ENCODE measurements around the gene AP5Z1. TPM values are rescaled to one million over a fixed set of nuclear protein-coding genes. Genes with fewer than 3 reads are reported as not detected.
A peak's percentile ranks its signal among the peaks of the same experiment; 100 is the strongest.

AP5Z1 gene, protein sequence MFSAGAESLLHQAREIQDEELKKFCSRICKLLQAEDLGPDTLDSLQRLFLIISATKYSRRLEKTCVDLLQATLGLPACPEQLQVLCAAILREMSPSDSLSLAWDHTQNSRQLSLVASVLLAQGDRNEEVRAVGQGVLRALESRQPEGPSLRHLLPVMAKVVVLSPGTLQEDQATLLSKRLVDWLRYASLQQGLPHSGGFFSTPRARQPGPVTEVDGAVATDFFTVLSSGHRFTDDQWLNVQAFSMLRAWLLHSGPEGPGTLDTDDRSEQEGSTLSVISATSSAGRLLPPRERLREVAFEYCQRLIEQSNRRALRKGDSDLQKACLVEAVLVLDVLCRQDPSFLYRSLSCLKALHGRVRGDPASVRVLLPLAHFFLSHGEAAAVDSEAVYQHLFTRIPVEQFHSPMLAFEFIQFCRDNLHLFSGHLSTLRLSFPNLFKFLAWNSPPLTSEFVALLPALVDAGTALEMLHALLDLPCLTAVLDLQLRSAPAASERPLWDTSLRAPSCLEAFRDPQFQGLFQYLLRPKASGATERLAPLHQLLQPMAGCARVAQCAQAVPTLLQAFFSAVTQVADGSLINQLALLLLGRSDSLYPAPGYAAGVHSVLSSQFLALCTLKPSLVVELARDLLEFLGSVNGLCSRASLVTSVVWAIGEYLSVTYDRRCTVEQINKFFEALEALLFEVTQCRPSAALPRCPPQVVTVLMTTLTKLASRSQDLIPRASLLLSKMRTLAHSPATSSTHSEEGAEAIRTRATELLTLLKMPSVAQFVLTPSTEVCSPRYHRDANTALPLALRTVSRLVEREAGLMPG
- 37.2 and 40.0 TPM in 2 replicates for total RNA-seq (2014; rRNA removed; shearing (Covaris generic))

DNA sequence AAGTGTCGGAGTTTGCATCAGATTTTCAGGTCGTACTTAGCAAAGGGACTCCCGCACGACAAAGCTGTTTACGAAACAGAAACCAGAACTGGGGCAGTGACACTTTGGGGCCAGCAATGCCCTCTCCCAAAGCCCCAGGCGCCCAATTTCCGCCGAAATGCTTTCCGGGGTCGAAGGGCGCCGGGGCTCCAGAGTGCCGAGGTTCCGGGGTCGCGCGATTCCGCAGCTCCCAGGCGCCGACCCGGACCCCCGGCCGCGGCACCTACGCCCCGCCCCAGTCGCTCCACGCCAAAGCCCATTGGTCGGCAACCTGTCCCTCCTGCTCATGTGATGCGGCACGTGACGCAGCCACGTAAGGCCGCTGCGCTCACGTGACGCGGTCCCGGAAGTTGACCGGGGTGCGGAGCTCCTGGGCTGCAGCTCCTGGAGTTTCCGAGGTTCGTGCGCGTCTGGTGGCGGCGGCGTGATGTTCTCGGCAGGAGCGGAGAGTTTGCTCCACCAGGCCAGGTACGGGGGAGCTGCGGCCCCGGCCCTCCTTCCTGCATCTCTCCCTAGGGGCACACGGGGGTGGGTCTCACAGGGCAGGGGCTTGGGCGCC is at the start of gene AP5Z1:
AP5Z1 (plus strand) TSS at position 374 of the 598 bp plus-strand sequence; CDS start at position 467, 93 bp downstream.
- peak; percentile 99 for DNase-seq (ENCODE audit: low read depth)

DNA sequence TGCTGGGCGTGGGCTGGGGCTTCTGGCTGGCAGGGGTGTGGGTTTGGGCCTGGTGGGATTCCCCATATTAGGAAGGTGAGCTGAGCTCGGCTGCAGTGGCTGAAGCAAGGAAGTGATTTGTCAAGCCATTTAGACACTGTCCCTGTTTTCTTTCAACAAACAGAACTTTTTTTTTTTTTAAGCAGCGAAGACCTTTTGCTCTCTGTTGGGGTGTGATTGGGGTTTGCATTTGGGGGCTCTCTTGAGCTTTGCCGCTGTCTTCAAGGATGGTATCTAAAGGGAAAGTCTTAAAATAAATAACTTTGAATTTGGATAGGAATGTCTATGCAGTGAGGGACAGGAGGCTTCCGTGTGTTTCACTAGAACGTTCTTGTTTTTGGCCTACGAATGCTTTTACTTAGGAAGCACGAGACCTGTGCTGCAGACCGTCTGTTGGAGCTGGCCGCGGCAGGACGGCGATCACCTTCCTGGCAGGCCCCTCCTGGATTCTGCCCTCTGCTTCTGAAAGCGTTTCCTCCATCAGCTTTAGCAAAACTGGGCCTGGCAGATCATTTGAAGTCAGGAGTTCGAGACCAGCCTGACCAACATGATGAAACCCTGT is 49.5 kb upstream of the AP5Z1 start:
- DNase-seq (ENCODE audit: low read depth): no peak

DNA sequence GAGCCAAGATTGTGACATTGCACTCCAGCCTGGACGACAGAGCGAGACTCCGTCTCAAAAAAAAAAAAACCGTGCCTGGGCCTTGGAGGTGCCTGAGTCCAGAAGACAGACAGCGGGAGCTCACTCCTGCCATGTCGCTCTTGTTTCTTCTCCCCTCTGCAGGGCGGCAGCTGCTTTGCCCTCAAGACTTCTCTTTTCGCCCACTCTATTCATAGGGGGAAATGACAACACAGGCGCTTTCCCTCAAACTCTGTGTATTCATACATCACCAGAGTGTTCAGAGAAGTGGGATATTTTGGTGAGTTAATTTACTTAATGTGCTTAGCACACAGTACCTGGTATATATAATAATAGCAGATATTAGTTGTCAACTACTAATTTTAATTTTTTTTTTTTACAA is 48.9 kb upstream of the AP5Z1 start:
- DNase-seq (ENCODE audit: low read depth): no peak

DNA sequence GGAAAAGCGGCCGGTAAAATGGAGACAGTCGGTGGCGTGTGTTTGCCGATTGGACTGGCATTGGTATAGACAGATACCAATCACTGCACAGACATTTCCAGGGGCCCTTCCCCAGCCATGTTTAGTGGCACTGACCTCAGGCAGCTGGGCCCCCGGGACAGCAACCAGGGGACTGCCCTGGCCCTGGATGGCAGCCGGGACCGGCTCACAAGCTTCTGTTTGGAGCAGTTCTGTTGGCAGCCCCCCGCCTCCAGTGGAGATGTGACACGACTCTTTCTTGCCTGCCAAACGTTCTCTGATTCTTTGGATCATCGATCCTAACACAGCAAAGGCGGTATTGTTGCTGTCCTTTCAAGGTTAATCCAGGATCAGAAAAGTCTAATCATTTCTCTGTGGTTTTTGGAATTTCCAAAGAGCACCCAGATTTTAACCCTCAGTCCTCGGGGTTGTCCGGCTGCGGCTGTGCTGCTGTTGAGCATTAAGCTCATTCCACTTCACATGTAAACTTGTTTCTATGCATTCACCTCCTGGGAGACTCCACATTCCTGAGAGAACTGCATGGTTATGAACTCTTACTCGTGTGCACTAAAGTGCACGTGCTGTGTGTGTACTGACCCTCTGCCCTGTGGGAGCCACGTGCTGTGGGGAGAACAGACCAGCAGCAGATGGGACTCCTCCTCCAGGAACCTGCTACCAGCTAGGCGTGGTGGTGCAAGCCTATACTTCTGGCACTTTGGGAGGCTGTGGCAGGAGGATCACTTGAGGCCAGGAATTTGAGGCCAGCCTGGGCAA is 47.3 kb upstream of the AP5Z1 start:
- DNase-seq (ENCODE audit: low read depth): no peak

DNA sequence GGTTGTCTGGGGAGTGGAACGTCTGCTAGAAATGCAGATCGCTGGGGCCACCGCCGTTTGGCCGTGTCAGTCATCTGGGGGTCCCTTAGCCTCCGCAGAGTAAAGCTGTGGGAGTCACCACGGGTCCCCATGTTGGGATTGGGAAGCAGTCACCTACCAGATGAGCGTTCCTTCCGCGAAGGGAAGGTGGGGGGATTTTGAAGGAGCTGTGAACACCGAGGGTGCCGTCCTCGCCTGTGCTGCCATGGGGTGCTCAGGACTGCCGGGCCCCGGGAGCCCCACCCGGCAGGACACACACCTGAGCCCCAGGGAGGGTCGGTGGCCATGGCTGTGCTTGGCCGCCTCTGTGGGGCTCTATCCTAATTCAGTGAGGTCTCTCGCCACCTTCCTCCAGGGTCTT is 46.2 kb upstream of the AP5Z1 start:
- no peak for DNase-seq (ENCODE audit: low read depth)

DNA sequence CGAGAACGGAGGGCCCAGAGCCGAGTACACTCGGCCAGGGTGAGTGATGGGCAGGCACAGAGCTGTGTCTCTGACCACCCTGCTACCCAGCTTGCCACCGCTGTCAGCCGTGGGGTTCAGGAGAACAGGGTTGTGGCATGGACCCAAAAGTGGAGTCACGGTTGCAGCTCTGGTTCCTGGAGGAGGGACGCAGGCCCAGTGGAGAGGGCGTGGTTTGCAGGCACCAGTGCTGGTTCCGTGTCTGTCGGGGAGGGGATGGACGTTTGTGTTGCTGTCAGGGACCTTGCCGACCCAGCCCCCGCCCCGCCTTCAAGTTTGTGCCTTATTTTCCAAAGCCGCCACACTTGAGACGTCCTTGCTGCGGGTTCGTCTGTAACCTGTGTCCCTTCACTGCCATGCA is 45.1 kb upstream of the AP5Z1 start:
- no peak for DNase-seq (ENCODE audit: low read depth)

DNA sequence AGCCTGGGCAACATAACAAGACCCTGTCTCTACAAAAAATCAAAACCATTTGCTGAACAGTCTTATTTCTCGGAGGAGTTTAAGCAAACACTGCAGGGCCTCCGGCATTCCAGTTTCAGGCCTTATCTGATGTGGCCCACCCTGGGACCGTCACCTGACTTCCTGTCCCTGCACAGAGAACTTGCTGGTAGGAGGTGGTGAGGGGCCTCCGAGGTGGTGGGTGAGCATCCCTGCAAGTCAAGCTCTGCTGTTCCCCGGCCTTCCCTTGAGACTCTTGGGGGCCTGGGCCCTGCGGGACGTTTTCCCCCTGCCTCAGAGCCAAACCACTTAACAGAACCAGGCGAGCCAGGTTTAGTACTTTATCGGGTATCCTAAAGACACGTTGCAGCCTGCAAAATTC is 44.5 kb upstream of the AP5Z1 start:
- no peak for DNase-seq (ENCODE audit: low read depth)

DNA sequence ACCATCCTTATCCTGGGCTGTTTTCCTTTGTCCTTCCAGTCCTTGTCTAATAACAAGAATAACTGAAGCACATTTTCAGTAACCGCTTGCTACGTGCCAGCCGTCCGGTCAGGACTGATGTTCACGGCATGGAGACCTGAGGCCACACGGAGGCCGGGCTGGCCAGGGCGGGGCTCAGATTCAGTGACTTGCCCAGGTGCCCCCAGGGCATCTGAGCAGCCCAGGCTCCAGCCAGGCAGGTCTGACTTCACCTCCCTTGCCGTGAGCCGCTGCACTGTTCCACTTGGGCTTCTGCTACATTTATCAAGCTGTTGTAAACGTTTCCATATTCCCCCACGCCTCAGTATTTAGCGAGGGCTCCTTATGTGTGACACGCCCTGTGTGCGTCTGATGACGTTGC is 43.6 kb upstream of the AP5Z1 start:
- no peak for DNase-seq (ENCODE audit: low read depth)

DNA sequence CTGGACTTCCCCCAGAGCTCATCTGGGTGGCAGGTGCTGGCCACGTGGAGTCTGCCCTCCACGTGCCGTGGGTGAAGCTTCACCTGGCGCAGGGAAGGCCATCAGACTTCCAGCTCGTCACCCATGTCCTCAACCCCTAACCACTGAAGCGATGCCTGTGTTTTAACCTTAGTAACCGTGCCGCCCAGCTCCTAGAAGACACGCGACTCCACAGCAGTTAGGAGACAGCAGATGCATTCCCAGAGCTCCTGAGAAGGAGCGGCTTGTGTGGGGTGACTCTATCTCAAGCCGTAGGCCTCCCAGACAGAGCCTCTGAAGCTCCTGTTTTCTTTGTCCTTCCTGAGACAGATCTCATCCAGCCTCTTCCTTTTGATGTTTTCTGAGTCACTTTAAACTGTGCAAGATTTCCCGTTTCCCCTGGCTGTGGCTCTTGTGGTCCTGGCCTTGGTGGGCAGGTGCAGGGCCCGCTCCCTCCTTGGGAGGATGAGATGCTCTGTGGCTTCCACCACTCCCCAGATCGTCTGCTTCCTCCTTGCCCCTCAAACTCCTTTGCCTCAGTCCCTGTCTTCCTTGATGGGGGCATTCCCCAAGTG is 41.4 kb upstream of the AP5Z1 start:
- DNase-seq (ENCODE audit: low read depth): no peak

DNA sequence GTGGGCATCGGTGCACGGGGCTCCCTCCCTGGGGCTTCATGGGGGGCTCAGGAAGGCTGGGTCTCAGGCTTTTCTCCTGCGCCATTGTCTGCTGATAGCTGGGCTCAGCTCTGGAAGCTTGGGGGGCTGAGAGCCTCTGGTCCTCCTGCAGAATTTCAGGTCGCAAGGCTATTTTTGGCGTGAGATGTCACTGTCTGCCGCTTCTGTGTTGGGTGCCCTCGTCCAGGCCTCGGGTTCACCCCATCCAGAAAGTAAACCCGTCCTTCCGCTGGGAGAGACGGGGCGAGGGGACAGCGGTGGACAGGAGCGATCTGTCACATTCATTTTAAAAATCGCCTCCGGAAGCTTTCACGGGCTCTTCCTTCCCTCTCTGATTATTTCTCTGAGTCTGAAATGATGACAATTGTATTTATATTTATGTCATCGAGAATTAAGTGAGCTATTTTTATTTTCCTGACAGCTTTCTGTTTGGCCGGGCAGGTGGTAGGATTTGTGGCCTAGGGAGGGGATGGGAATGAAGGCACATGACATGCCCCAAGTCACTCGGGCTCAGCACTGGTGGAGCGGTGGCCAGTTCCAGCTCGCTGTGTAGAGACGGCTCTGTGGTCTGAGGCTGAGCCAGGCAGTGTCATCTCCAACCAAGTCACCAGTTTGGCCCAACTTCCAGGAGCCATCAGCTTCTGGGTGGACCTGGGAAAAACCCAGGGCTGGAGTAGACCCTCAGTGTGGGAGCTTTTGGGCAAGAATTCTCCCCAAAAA is 40.7 kb upstream of the AP5Z1 start:
- DNase-seq (ENCODE audit: low read depth): no peak

DNA sequence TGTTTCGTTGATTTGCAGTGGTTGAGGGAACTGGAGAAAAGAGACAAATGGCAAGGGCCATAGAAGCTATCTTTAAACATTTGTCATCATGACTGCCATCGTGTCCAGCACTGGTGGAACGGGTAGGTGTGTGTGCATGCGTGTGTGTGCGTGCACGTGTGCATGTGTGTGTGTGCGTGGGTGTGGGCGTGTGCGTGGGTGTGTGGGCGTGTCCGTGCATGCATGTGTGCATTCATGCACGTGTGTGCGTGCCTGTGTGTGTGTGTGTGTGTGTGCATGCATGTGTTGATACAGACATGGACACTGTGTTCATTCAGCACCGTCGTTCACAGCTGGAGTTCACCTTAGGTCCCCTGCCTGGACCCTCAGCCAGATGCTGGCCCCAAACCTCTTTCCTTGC is 38.1 kb upstream of the AP5Z1 start:
- no peak for DNase-seq (ENCODE audit: low read depth)

DNA sequence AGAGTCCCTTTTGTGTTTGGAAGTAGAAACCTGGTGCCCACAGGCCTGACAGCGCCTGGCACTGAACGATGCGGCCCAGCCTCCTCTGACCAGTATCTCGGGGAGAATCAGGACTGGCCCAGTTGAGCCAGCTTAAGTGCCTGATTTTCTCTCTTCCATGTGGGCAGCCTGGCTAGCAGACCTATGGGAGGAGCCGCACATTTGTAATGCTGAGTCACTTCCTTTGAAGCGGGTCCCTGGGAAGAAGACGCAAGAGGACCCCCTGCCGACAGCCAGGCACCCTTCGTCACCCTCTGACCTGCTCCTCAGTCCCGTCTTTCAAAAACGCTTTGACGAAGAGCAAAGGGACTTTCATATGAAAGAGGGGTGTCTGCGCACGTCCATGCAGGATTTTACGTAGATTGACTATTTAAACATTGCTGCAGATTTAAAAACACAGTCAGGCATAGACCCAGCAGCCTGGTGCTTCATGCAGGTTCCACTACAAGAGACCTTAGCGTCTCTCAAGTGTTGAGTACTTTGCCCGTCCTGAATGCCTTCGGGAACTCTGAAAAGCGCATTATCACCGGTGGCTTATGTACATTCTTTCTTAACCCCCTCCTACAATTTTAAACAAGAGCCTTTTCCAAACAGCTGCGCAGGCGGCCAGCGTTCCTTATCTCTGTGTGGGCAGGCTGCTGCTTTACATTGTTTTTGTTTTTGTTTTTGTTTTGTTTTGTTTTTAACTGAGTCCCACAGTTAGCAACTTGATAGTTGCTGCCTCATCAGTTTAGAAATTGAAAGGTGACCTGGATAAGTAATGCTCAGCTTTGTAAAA is 36.5 kb upstream of the AP5Z1 start:
- DNase-seq (ENCODE audit: low read depth): peak; percentile 95

DNA sequence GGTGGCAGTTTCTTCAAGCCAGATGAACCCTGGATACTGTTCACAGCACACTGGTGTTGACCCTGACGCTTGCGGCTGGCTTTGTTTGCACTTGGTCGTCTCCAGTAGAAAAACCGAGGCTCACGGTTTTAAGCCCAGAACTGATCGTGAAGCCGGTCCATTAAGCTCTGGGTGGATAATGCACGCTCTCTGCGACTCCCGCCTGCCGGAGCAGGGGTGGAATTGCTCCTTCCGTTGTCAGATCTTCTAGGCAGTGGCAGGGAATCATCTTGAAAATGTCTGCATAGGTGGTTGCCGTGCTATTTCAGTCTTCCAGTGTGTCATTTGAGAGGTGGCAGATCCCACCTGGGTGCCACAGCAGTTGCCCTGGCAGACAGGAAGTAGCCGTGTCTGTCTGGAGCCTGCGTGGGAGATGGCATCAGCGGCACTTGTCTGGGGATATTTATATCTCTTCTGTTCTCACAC is 35.9 kb upstream of the AP5Z1 start:
- no peak for DNase-seq (ENCODE audit: low read depth)

DNA sequence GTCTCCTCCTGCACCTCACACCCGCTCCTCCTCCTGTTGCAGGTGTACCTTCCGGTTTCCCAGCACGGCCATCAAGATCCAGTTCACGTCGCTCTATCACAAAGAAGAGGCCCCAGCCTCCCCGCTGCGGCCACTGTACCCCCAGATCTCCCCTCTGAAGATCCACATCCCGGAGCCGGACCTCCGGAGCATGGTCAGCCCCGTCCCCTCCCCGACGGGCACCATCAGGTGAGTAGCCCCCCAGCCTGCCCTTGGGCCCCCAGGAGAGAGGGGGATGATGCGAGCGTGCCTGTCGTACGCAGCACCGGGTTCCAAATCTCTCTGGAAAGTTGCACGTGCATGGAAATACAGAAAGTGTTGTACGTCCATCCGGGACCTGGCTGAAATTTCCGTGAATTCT is 34.6 kb upstream of the AP5Z1 start:
- no peak for DNase-seq (ENCODE audit: low read depth)

DNA sequence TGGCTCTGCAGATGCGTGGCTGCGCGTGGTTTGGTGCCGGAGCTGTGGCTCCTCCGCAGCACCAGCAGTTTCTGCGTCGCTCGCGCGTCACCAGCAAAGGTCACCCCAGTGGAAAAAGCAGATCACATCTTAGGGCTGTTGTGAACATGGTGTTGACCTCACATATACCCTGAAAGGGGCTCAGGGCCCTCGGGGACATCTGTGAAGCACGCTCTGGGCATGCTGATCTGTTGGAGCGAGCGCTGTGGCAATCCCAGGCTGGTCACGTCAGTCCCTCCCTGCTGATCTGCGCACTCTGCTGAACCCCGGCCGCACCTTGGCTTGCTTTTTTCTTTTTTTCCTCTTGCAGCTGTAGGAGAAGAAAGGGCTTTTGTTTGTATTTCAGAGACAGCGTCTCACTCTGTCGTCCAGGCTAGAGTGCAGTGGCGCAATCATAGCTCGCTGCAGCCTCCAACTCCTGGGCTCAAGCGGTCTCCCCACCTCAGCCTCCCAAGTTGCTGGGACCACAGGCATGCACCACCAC is 33.3 kb upstream of the AP5Z1 start:
- no peak for DNase-seq (ENCODE audit: low read depth)

DNA sequence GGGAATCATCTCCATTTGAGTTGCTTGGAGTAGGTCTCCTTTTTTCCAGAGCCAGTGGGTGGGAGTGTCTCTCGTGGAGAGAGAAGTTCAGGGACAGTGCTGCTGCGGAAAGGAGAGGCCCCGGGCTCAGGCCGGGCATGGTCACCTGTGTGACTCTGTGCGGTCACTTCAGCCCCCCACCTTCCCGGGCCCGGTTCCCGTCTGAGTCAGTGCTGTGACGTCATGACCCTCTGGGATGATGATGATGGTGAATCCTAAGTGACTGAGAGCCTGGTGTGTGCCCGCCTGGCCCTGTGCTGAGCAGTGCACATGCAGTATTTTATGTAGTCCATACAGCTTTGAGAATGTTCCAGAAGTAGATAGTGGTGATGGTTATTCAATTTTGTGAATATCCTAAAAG is 32.6 kb upstream of the AP5Z1 start:
- no peak for DNase-seq (ENCODE audit: low read depth)

DNA sequence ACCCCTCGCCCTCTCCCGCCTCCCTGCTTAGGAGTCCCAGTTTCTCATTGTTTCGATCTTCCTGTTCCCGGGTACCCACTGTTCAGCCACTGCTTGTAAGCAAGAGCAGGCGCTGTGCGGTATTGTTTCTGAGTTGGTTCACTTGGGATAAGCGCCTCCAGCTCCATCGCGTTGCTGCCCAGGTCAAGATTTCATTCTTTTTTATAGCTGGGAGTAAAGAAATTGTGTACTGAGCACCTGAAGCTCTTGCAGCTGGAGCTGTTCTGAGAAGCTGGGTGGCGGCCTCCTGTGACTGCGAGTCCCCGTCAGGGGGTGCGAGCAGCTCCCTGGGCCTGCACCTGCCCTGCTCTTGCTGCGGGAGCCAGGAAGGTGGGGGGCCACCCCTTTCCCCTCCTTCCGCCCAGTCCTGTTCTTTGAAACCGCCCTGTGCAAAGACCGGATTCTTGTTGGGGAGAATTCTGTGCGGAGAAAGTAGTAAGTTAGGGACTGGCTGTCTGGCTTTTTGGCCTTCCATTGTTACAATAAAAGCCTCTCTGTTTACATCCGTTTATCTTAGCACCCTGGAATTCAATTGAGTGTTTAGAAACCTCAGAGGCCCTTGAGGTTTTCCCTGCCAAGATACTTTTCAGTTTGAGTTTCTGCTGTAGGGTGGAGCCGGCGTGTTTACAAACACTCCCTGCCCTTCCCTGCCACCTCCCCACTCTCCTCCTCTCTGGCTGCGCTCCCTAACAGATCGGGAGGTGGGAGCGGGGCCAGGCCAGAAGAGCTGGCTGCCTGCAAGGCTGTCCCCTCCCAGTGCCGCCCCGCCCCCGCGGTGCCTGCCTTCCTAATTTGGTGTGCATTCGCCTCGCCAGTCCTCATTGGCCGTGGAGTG is 30.8 kb upstream of the AP5Z1 start:
- peak; percentile 100 for DNase-seq (ENCODE audit: low read depth)

All from Daoy (cell line).